Measurements from ENCODE around the gene CALD1.

The CALD1 gene

DNA sequence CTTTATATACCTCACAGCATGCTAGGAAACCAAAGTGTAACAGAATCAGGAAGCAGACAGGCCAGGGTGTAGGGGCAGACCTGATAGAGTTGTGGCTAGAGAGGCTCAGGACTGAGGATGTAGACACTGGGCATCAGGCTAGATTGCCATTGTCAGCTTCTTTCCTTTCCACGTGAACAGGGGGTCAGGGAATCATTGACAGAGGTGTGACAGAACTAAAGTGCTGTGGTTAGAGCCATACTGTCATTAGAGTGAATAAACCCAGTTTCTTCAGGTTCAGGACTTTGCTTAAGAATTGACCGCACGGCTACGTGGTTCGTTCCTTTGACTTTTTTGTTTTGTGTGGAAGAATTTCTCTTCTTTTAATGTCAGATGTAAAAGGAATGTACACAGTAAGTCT lies 90.7 kb downstream of the CALD1 start:
- no peak for DNase-seq

DNA sequence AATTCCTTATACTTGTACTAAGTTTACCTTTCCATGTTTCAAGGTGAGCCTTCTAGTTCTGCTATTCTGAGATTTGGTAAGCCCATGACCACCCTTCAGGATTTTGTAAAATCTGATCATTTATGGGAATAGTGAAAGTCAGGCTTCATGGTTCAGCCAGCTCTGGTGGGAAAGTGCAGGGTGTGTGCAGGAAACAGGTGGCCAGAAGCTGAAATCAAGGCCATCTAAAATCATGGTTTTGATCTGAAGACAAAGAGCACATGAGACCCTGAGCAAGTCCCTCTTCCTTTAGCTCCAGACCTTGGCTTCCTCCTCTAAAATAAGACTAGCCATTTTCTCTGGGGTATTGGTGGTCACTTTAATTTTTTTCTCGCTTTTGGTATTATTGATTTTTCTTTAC lies 91.3 kb downstream of the CALD1 start:
- DNase-seq: no peak

DNA sequence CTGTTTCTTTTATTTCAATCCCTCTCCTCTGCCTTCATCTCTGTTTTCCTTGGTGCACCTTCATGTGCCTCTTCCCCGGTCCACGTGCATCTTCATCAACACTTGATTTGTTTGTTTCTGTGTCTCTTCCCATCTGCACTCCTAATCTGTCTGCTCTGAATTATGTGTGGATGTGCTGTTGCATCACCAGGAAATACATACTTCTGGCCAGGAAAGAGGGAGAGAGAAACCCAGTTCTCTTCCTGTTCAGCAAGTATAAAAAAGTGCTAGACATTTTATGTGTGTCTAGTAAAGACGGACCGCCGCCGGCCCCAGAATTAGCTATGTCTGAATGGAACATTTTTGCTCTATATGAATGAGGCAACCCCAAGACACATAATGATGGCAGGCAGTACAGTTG lies 93.8 kb downstream of the CALD1 start:
- DNase-seq: no peak

DNA sequence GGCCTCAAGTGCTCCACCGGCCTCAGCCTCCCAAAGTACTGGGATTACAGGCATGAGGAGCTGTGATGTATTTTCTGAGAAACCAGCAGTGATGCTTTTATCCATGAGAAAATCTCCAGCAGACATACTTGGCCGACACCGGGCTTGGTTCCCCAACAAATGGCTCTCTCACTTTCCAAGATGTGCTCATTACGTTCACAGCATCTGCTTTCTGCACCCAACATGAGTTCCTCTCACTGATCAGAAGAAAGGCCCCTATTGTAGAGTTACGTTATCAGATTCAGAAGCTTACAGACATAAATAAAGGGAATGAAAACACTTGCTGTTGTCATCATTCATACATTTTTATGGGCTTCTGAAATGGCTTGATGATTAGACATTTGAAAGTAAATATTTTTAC lies 95.0 kb downstream of the CALD1 start:
- no peak for DNase-seq

DNA sequence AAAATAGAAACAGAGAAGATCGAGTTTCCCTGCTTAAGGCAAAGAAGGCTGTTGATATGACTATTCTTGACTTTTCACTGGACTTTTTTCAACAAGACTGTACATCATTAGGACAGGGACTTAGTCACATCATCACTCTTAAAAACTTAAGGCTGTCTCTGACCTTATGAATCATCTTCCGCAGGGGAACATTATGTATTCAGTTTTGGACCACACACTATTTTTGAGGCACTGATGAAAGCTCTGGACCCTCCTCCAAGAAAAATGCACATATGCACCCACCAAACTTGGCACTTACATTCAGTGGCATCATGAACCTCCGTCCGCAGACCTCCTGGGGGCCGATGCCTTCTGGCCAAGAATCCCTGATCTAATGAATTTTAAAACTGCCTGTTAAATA lies 96.4 kb downstream of the CALD1 start:
- no peak for DNase-seq

DNA sequence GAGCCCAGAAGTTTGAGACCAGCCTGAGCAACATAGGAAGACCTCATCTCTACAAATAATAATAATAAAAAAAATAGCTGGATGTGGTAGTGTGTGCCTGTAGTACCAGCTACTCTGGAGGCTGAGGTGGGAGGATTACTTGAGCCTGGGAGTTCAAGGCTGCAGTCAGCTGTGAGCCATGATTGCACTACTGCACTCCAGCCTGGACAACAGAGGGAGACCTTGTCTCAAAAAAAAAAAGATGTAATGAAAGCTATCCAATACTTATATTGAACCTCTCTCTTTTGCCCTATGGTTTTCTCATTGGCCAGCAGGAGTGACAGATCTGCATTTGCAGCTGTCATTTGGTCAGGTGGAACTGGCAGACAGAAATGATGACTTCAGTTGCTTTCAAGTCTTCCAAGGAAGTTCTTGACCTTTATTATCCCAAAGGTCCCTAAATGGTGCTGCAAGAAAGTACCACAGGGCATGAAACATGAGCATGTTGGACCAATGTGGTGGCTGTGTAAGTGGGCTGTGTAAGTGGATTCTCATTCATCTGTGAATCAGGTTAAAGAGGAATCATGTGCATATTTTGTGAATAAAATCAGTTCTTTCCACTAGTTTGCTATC lies 99.4 kb downstream of the CALD1 start:
- DNase-seq: no peak

DNA sequence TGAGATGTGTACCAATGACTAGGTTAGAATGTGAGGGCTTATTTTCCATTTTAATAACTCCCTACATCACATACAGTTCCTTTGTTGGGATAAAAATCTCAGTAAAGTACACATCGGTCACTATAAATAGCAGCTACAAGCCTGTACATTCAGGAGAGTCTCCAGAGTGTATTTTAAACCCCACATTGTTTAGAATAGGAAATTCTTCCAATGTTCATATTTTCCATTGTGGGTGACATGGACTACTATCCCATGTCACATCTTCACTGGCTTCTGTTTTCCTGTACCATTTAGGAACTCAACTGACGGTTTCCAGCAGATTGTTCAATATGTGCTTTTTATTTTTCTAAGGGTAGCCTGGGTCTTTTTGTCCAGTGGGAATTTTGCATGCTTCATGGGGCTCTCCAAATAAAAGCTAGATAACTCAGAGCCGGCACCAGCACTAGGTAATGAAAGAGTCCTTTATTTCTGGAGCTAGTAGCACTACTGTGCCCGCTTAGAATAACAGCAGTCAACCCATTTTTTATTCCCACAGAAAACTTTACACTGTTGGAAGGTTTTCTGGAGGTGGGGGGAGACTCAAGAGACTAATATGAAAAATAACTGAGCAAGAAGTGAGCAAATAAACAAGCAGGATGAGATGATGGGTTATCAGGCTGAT lies 100.5 kb downstream of the CALD1 start:
- DNase-seq: no peak

DNA sequence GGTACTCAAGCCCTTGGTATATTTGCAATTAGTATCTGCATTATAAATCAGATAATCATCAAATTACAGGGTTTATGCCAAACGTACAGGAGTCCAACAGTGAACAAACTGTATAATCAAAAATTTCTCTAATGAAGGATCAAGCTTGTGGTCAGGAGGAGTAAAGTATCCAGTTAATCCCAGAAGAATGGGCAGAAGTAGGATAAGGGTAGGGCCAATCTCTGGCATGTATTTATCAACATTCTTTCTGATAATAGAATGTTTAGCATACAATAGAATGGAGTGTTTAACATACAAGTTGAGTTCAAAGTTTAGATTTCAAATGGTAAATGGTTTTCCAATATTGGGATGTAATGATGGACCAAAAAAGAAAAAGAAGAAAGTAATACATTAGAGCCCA lies 103.0 kb downstream of the CALD1 start:
- no peak for DNase-seq

DNA sequence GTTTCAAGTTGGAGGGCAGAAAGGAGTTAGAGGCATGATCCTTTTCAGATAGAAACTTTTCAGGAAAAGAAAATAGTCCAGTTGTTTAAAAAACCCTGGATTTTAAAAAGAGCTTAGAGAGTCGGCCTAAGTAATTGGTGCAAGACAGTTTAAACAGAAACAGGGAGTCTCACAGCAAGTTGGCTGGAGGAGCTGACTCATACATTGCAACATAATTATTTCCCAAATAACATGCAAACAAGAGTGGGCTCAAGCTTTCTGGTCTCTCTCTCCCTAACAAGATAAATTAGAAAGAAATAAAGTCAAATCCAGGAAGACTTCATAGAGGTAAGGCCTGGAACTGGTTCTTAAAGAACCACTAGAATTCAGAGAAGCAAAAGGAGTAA lies 106.5 kb downstream of the CALD1 start:
- no peak for DNase-seq

DNA sequence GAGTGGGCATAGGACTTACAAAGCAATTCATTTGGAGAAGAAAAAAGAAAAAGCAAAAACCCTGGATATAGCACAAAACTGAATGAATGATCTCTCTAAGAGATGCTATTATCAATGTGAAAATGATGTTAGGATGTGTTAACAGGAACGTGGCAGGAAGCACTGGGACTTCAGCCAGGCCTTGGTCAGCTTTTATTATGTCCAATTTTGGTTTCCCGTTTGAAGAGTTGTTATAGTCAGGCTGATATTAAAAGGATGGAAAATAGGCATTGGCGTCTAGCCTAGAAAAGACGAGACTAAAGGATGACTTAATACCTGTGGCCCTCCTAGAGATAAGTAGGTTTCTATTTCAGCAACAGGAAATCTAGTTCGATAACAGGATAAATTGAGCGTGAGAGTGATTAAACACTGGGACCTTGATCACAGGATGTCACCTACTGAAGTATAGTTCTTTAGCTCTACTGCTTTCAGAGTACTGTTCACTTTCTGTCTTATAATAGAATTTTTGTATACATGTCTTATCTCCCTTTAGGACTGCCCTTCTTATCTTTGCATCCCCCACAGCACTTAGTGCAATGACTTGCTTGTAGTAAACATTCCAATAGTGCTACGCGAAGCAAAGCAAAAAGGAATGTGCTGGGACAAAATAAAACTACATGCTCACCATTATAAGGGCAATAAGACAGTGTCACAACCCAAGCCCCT lies 107.1 kb downstream of the CALD1 start:
- DNase-seq: no peak

DNA sequence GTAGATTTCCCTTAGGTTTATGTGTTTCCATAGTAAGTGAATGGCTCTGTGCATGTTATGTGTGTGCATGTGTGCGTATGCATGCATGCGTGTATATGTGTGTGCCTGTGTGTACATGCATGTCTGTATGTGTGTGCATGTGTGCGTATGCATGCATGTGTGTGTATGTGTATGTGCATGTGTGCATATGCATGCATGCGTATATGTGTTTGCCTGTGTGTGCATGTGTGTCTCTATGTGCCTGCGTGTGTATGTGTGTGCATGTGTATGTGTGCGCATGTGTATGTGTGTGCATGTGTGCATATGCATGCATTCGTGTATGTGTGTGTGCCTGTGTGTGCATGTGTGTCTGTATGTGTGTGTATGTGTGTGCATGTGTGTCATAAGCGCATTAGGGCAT lies 108.1 kb downstream of the CALD1 start:
- no peak for DNase-seq

DNA sequence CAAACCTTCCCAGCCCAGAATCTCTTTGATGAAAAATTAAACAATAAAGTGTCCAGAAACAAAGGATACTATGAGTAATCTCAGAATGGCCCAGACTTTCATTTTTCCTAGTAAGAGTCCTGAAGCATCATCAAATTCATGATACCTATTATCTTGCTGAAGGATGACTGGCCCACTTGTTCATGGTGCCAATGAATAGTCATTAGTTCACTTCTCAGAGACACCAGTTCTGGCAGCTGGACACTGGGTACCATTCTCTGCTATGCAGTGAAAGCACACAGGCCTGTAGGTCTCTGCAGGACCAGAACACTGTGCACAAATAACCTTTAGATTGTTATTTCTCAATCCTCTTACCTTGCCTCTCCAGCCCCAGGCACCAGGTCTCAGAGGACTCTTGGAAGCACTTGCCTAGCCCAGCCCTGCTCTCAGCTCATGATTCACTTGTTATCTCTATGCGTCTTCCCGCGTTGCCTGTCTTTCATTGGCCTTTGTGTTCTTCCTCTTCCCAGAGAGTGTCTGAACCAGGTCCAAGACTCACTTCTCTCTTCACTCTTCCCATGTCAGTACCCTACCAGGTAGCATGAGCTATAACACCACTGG lies 108.8 kb downstream of the CALD1 start:
- no peak for DNase-seq

DNA sequence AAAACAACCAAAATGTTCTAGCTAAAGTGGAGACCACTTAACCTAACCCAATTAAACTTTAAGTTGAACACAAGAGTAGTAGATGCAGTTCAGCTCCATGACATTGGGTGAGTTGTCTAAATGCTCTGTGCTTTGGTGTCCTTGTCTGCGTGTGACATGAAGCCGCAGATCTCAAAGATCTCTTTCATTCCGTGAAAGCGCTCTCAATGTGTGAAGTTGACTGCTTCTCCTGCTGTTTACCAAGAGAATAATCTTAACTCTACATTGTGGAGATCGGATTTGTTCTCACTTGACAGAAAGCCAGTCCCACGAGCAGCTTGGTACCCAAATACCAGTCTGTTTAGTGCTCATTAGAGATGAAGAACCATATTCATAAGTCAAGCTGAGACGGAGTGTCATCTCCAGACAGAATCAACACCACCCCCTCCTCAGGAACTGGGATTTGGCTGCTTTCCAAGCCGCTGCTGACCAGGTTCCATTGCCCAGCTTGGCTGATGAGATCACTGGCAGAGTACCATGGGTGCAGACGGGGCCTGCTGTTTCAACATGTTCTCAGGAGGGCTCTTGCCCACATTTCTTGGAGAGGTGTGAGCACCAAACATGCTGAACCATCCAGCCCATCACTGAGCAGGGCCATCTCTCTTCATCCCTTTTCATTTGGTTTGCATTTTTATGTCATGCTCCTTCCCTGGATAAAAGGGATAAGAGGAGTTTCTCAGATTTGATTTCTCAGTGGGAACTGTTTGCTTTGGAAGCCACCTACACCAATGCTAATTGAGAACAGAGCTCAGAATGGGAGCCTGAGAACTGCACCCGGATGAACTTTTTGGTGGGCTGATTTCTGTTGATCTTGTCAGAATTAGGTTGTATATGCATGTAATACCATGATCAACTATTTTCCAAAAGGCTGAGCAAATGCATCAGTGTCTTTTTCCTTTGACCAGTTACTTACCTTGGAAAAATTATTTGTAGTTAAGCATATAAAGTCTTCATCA lies 111.1 kb downstream of the CALD1 start:
- no peak for DNase-seq

DNA sequence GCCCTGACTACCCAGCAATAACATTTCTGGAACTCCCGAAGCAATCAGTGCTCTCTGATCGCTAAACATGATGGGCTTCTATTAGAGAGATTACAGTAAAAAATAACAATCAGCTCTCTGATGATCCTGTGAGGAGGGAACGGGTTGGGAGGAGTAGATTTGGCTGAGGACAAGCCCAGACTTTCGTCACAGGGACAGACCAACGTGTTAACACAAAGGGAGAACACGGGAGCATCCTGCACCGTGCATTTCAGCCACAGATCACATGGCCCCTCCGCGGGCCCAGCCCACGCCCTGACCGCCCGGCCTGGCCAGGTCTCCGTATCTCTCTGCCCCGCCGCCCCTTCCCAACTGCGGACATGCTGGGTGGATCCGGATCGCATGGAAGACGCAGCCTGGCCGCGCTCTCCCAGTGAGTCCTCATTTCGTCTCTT lies 111.8 kb downstream of the CALD1 start:
- DNase-seq: no peak

DNA sequence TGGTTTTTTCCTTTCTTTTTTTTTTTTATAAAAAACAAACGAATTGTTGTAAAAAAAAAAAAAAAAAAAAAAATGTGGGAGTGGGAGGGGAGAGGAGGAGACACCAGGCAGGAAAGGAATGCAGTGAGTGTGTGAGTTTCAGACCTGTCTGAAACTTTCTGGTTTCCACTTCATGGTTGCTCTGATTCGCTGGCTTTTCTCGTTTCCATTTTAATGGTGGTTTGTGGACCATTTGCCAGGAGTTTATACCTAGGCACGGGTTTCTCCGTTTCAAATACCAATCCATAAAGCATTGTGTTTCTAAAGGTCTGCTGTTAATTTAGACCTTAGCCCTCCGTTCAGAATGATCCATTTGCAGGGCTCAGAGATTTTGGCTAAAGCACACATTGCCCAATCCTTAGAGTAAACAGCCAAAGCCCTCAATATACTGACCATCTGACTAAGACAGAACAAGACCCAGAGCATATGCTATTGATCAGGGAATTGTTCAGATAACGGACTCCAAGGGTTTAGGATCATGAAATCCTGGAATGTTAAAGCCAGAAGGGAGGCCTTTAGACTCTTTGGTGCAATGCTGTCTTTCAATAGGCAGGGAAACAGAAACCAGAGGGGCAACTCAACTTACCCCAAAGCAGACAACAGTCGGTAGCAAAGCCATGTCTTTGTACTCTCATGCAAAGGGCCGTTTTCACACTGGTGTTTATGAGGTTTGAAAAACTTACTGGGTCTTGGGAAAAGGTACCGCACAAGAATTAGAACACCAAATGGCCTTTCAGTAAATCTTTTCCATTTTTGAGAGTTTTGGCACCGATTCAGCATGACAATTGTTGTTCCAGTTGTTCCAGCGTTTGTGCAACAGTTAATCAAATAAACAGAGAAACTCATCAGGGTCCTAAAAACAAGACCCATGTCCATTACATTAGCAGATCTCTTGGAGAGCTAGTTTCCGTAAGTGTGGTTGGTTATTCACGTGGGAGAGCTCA lies 112.6 kb downstream of the CALD1 start:
- no peak for DNase-seq

DNA sequence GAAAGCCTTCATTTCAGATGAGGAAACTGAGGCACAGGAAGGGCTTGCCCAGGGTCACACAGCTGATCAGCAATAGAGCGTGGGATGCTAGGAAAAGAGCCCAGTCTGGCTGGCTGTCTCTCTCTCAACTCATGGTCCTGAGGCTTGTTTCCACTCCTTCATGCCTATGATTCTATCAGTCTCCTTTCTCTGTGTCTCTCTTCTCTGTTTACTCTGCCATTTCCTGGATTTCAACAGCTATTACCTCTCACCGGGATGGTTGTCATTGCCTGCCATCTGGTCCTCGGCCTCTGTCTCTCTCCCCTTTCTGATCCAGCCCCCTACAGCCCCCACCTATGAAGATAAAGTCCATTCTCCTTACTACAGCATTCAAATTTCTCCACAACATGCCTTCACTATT lies 113.5 kb downstream of the CALD1 start:
- no peak for DNase-seq

DNA sequence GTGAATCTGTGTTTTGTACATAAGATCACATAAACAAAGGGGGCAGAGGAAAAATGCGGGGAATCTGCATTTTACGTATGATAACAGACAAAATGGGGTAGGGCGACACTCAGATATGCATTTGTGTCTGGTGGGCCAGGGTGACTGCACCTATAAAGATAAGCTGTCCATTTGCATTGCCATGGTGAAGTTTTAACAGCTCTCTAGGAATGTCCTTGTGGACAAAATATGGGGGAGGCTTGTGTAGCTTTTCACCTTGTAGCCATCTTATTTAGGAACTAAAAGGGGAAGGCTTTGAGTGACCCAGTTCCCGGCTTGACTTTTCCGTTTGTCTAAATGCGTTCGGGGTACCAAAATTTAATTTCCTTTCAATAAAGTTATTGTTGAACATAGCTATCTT lies 114.5 kb downstream of the CALD1 start:
- DNase-seq: no peak

DNA sequence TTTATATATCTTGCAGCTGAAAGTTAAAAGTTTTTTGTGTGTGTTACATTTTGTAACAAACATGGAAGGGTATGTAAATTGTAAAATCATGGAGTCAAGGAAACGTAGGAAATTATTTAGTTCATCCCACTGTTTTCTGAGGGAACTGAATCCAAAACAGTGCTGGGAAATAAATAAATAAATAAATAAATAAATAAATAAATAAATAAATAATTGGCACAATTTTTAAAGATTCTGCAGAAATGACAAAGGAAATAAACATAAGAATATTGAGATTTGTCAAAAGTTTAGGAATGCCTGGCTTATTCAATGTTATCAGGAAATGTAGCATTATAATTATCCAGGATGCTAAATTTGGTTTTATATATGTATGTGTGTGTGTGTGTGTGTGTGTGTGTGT lies 115.5 kb downstream of the CALD1 start:
- DNase-seq: no peak

DNA sequence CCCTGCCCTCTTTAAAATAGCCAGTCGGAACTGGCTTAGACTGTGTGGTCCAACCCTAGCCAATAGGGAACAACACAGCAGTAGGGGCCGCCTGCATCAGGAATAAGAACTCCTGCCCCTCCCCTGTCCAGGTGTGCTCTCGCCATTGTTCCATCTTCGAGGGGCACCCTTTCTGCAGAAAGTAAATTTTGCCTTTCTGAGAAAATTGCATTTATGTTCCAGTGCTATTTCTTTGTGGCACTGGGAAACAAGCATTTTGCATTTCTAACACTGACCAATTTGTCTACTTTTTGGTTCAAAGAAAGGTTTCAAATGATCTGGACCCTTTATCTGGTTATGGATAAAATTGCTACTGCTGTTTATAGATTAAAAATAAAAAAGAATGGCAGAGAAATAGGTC lies 116.6 kb downstream of the CALD1 start:
- DNase-seq: no peak

DNA sequence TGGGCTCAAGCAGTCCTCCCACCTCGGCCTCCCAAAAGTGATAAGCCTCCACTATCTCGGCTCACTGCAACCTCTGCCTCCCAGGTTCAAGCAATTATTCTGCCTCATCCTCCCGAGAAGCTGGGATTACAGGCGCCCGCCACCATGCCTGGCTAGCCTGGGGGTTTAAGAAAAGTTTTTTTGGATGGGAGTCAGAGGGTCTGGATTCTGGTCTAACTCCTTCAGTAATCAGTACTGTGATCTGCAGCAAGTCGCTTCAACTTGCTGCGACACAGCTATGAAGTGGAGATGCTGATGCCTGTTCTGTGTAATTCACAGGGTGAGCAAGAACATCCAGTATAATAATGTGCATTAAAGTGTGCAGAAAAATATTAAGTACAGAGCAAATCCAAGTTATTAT lies 118.5 kb downstream of the CALD1 start:
- no peak for DNase-seq

DNA sequence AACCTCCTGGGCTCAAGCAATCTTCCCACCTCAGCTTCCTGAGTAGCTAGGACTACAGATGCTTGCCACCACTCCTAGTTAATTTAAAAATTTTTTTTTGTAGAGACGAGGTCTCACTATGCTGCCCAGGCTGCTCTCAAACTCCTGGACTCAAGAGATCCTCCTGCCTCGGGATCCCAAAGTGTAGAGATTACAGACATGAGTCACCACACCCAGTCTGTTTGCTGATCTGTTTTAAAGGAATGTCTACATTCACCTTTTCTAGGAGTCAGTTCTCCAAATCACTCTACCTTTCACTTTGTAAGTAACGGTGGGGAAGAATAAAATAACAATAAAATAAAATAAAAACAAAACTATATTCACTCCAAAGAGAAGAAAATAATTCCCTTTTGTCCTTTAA lies 120.3 kb downstream of the CALD1 start:
- no peak for DNase-seq

Measured in activated CD4-positive, CD25-positive, alpha-beta regulatory T cell treated with anti-CD3 and anti-CD28 coated beads, Interleukin-2, amount 50 U/mL, for 72 hours (primary cell).